Measurements from ENCODE around the gene XXYLT1. TPM values are rescaled to one million over a fixed set of nuclear protein-coding genes. Genes with fewer than 3 reads are reported as not detected.

The XXYLT1 gene
- total RNA-seq, 4 donors from 2014 or later: 9.6 to 17.7 (median 13.2) TPM

DNA sequence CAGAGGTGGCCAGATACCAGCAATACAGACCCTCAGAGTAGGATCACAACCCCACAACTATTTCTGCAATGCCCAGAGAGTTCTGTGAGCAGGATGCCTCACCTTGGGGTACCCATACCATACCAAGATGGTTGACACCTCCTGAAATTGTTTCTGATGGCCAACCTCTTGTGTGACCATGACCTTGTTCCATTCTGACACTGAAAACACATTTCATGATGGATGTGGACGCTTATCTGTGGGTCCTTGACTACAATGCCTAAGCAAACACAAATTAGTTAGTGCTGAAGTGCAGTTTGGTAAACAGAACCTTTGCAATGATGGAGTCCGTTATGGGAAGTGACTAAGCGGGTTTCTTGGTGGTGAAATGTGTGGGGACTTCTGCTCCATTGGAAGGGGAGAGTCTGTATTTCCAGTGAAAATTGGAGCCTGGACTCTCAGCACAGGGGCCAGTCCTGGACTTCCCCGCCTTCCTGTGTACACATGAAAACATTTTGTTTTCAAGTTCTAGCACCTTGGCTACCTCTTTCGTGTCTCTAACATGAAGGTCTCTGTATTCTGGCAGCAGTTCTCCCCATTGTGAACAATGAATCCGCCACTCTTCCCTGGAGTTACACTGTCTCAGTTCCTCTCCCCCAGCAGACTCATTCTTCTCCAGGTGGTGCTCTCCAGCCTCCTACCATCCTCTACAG lies 106.2 kb downstream of the XXYLT1 start:
- WGBS, 2 donors: 90 to 95% methylated on average over 6 of the region's 6 CpGs
- Histone ChIP-seq H3K27me3 (no peaks in the 10 kb centered on the region), H3K9me3 (no peaks in the 10 kb centered on the region), H3K4me1 (peaks cover 0 to 15% (median 5%) of the 10 kb centered on the region in 4 donors), H3K27ac (no peak overlapping the region), H3K36me3 (no peaks in the 10 kb centered on the region), H3K4me3 (no peak overlapping the region)
- DNase-seq (ENCODE audit: low spot score in 2 of 2): no peak
- TF ChIP-seq, protein P1, sequence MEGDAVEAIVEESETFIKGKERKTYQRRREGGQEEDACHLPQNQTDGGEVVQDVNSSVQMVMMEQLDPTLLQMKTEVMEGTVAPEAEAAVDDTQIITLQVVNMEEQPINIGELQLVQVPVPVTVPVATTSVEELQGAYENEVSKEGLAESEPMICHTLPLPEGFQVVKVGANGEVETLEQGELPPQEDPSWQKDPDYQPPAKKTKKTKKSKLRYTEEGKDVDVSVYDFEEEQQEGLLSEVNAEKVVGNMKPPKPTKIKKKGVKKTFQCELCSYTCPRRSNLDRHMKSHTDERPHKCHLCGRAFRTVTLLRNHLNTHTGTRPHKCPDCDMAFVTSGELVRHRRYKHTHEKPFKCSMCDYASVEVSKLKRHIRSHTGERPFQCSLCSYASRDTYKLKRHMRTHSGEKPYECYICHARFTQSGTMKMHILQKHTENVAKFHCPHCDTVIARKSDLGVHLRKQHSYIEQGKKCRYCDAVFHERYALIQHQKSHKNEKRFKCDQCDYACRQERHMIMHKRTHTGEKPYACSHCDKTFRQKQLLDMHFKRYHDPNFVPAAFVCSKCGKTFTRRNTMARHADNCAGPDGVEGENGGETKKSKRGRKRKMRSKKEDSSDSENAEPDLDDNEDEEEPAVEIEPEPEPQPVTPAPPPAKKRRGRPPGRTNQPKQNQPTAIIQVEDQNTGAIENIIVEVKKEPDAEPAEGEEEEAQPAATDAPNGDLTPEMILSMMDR (IDR thresholded peaks at IDR 0.05): no peak
- TF ChIP-seq POLR2A (IDR thresholded peaks at IDR 0.05) (no peak), EP300 (IDR thresholded peaks at IDR 0.05) (no peak)

DNA sequence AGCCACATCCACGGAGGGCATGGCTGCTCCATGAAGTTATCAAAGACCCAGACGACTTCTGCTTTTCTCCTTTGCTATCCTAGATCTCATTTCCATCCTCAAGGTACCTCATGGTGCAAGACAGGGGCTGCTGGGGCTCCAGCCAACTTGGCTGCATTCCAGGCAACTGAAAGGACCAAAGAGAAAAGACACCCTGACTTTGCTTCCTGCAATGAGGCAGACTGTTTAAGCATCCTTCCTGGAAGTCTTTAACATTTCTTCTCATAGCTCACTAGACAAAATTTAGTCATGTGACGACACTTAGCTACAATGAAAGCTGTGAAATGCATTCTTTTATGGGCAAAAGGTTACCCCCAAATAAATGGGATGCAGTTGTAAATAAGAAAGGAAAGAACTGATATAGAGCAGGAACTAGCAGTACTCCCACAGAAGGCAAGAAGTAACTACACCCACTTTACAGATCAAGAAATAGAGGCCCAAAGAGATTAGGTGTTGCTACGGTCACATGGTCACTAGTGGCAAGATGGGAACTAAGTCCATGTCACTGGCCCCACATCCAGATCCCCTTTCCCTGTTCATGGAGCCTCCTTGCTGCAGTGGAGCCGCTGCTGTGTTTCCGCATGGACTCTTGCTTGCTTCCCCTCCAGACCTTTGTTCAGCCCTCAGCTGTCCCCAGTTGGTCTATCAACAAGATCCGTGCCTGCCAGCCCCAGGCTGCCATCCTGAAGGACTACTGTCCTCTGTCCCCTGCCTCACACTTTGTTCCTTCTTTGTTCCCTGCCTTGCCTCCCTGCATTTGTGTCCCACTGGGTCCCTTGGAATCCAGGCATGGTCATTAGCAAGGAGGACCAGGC lies 107.0 kb downstream of the XXYLT1 start:
- TF ChIP-seq, protein P1 (IDR thresholded peaks at IDR 0.05): no peak
- TF ChIP-seq POLR2A (IDR thresholded peaks at IDR 0.05): no peak
- TF ChIP-seq EP300 (IDR thresholded peaks at IDR 0.05): no peak
- WGBS, 2 donors: 90 to 92% methylated on average over 7 of the region's 7 CpGs
- H3K27ac ChIP-seq: no peak overlapping the region
- H3K4me1 ChIP-seq: peaks cover 0 to 15% (median 5%) of the 10 kb centered on the region in 4 donors
- no peak overlapping the region for H3K4me3 ChIP-seq
- no peaks in the 10 kb centered on the region for H3K36me3 ChIP-seq
- H3K9me3 ChIP-seq: no peaks in the 10 kb centered on the region
- no peak for DNase-seq (ENCODE audit: low spot score in 2 of 2)
- H3K27me3 ChIP-seq: no peaks in the 10 kb centered on the region

DNA sequence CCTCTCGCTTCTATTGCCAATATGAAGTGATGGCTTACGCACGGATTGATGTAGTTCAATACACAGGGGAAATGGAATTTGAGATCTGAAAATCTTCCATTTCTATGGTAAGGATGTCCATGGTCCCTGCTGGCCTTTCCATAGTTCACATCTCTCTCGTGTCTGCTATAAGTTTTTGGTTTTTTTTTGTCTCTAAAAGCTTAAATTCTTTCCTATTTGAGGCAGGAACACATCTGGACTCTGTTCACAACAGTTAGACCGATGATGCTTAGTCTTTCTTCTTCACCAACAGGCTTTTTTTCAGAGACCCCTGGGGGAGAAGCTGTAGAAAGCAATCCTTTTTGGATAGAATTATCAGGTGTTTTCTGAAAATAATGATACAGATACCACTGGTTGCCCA lies 108.1 kb downstream of the XXYLT1 start:
- TF ChIP-seq EP300 (IDR thresholded peaks at IDR 0.05) (no peak), POLR2A (IDR thresholded peaks at IDR 0.05) (no peak)
- TF ChIP-seq, protein P1 (IDR thresholded peaks at IDR 0.05): no peak
- Histone ChIP-seq H3K27me3 (no peaks in the 10 kb centered on the region), H3K27ac (peak overlapping the region in 1 of 4 donors; percentile 40)

DNA sequence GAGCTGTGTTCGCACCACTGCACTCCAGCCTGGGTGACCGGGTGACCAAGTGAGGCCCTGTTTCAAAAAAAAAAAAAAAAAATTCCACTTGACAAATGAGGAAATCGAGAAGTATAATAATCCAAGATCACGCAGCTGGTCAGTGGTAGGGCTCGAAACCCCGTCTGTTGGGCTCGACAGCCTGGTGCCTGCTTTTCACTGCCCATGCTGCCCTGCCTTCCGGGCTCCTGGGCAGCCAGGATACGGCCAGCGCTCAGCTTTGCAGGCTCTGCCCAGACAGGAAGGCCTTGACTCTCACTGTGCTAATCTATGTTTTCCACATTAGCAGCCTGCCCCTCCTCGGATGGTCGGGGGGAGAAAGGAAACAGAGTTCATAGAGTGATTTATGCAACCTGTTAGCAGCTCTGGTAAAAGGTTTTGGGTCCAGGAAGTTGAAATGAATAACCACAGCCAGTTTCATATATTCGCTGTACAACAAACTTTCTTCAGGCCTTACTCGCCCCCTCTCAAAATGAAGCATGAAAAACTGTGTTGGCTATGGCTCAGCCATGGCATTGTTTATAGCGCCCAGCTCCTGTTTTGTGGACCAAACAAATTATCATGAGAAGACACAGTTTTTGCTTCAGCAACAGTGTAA lies 108.8 kb downstream of the XXYLT1 start:
- H3K4me3 ChIP-seq: no peak overlapping the region
- WGBS, 2 donors: 56 to 63% methylated on average over 15 of the region's 15 CpGs
- peak in 1 of 2 donors; percentile 55 for TF ChIP-seq EP300 (IDR thresholded peaks at IDR 0.05)
- no peak for TF ChIP-seq POLR2A (IDR thresholded peaks at IDR 0.05)
- TF ChIP-seq, protein P1 (IDR thresholded peaks at IDR 0.05): no peak
- peak overlapping the region in 2 of 4 donors; percentile 38 to 40 for H3K27ac ChIP-seq
- H3K4me1 ChIP-seq: peaks cover 0 to 15% (median 5%) of the 10 kb centered on the region in 4 donors
- H3K9me3 ChIP-seq: no peaks in the 10 kb centered on the region
- H3K36me3 ChIP-seq: no peaks in the 10 kb centered on the region
- DNase-seq (ENCODE audit: low spot score in 2 of 2): no peak
- H3K27me3 ChIP-seq: no peaks in the 10 kb centered on the region

More for the DNA sequence above, 108.1 kb downstream of the XXYLT1 start:
- 87 to 90% methylated on average over 5 of the region's 5 CpGs for WGBS, 2 donors
- Histone ChIP-seq H3K4me1 (peaks cover 0 to 15% (median 5%) of the 10 kb centered on the region in 4 donors), H3K4me3 (no peak overlapping the region), H3K9me3 (no peaks in the 10 kb centered on the region), H3K36me3 (no peaks in the 10 kb centered on the region)
- DNase-seq (ENCODE audit: low spot score in 2 of 2): no peak

Measured in tibial nerve (tissue), 4 donors.